ENCODE data around the gene LCOR.
"Not testable (repeated sequence)": the region's sequence is repeated elsewhere in the genome, so short reads cannot be mapped to it uniquely, and the experiment has no call there.

LCOR gene

GRCh38 chr10:96922978-96923948, 91.2 kb downstream of the LCOR start:
- in situ Hi-C loops (cut with MboI; ENCODE audit: low sequenced_read_pairs, unreplicated experiment): no loop called here
- TF ChIP-seq, protein P1, sequence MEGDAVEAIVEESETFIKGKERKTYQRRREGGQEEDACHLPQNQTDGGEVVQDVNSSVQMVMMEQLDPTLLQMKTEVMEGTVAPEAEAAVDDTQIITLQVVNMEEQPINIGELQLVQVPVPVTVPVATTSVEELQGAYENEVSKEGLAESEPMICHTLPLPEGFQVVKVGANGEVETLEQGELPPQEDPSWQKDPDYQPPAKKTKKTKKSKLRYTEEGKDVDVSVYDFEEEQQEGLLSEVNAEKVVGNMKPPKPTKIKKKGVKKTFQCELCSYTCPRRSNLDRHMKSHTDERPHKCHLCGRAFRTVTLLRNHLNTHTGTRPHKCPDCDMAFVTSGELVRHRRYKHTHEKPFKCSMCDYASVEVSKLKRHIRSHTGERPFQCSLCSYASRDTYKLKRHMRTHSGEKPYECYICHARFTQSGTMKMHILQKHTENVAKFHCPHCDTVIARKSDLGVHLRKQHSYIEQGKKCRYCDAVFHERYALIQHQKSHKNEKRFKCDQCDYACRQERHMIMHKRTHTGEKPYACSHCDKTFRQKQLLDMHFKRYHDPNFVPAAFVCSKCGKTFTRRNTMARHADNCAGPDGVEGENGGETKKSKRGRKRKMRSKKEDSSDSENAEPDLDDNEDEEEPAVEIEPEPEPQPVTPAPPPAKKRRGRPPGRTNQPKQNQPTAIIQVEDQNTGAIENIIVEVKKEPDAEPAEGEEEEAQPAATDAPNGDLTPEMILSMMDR (IDR thresholded peaks at IDR 0.05; ENCODE audit: borderline replicate concordance, control extremely low read depth, extremely low read depth, insufficient read depth, missing control alignments): no peak
- DNase-seq (ENCODE audit: low spot score): no peak

DNA sequence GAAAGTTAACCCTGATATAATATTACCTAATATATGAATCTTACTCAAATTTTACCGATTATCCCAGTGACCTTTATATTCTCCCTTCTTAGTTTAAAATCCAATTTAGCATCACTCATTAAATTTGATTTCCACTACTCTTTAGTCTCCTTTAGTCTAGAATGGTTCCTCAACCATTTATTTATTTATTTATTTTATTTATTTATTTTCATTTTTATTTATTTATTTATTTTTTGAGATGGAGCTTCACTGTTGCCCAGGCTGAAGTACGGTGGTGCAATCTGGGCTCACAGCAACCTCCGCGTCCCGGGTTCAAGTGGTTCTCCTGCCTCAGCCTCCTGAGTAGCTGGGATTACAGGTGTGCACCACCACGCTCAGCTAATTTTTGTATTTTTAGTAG, 92.8 kb downstream of the LCOR start:
- no peak for DNase-seq (ENCODE audit: low spot score)
- TF ChIP-seq, protein P1 (IDR thresholded peaks at IDR 0.05; ENCODE audit: borderline replicate concordance, control extremely low read depth, extremely low read depth, insufficient read depth, missing control alignments): no peak
- in situ Hi-C loops (cut with MboI; ENCODE audit: low sequenced_read_pairs, unreplicated experiment): no loop called here

GRCh38 chr10:96930469-96930868, 98.4 kb downstream of the LCOR start:
- TF ChIP-seq, protein P1 (IDR thresholded peaks at IDR 0.05; ENCODE audit: borderline replicate concordance, control extremely low read depth, extremely low read depth, insufficient read depth, missing control alignments): no peak
- in situ Hi-C loops (cut with MboI; ENCODE audit: low sequenced_read_pairs, unreplicated experiment): no loop called here

GRCh38 chr10:96935148-96935547, 103.0 kb downstream of the LCOR start:
- in situ Hi-C loops (cut with MboI; ENCODE audit: low sequenced_read_pairs, unreplicated experiment): no loop called here
- no peak for DNase-seq (ENCODE audit: low spot score)
- TF ChIP-seq, protein P1 (IDR thresholded peaks at IDR 0.05; ENCODE audit: borderline replicate concordance, control extremely low read depth, extremely low read depth, insufficient read depth, missing control alignments): no peak

More at GRCh38 chr10:96930469-96930868, 98.4 kb downstream of the LCOR start:
- no peak for DNase-seq (ENCODE audit: low spot score)

DNA sequence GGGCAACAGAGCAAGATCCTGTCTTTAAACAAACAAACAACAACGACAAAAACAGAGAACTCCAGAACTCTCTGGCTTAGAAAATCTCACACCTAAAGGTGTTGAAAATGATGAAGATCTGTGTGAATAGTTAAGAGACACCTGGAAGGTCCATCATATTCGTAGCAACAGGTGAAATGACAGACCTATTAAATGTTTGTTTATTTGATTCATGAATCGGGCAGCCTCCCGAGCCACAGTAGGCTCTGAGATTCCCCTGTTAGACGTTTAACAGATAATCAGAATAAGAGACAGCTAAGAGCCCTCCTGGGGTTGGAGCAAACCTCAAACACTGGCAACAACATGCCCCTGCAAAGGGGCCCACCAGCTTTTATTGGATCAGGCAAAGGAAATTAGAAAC, 103.7 kb downstream of the LCOR start:
- TF ChIP-seq, protein P1 (IDR thresholded peaks at IDR 0.05; ENCODE audit: borderline replicate concordance, control extremely low read depth, extremely low read depth, insufficient read depth, missing control alignments): no peak
- in situ Hi-C loops (cut with MboI; ENCODE audit: low sequenced_read_pairs, unreplicated experiment): no loop called here
- DNase-seq (ENCODE audit: low spot score): no peak

DNA sequence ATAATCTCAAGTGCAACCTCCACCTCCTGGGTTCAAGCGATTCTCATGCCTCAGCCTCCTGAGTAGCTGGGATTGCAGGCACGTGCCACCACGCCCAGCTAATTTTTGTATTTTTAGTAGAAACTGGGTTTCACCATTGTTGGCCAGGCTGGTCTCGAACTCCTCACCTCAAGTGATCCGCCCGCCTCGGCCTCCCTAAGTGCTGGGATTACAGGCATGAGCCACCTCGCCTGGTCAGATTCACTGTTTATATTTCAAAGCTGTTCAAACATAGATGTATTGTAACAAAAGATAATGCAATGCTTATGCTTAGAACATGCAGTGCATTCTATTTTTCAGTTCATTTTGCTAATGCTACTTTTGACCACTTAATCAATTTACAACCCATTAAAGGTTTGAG, 111.1 kb downstream of the LCOR start:
- in situ Hi-C loops (cut with MboI; ENCODE audit: low sequenced_read_pairs, unreplicated experiment); DNase-seq (ENCODE audit: low spot score): not testable (repeated sequence)

- TF ChIP-seq, protein P1 (IDR thresholded peaks at IDR 0.05; ENCODE audit: borderline replicate concordance, control extremely low read depth, extremely low read depth, insufficient read depth, missing control alignments): no peak
- in situ Hi-C loops (cut with MboI; ENCODE audit: low sequenced_read_pairs, unreplicated experiment): no loop called here
- DNase-seq (ENCODE audit: low spot score): no peak
Observed at GRCh38 chr10:96947036-96947435, 114.9 kb downstream of the LCOR start.

Data from GM13976 (cell line).